Osteocyte (in vitro differentiated cells): ENCODE measurements around the gene SERTAD2. TPM values are rescaled to one million over a fixed set of nuclear protein-coding genes. Genes with fewer than 3 reads are reported as not detected.

Experiments used
- DNase-seq: peaks from one replicate; pipeline ENCODE4 v3.0.0; 2021; ENCODE audit warnings: mixed read lengths; ENCODE audit not compliant: unreplicated experiment; ENCODE audit errors: extremely low spot score
- H3K27ac Mint-ChIP-seq: one replicate; pipeline ENCODE4 v1.8.0; 2021; ENCODE audit warnings: mild to moderate bottlenecking, mixed read lengths; ENCODE audit not compliant: unreplicated experiment
- H3K27me3 Mint-ChIP-seq: one replicate; pipeline ENCODE4 v1.8.0; 2021; ENCODE audit warnings: mixed read lengths; ENCODE audit not compliant: unreplicated experiment
- H3K36me3 Mint-ChIP-seq: one replicate; pipeline ENCODE4 v1.8.0; 2021; ENCODE audit warnings: mixed read lengths; ENCODE audit not compliant: unreplicated experiment
- H3K4me1 Mint-ChIP-seq: one replicate; pipeline ENCODE4 v1.8.0; 2021; ENCODE audit warnings: mixed read lengths; ENCODE audit not compliant: unreplicated experiment
- H3K4me3 Mint-ChIP-seq: one replicate; pipeline ENCODE4 v1.8.0; 2021; ENCODE audit warnings: mild to moderate bottlenecking, moderate library complexity, mixed read lengths; ENCODE audit not compliant: unreplicated experiment
- H3K9me3 Mint-ChIP-seq: one replicate; pipeline ENCODE4 v1.8.0; 2021; ENCODE audit warnings: mixed read lengths; ENCODE audit not compliant: unreplicated experiment
- CTCF ChIP-seq: fragments of 200-600 bp; sonication (generic); IDR thresholded peaks from 2 replicates; pipeline ENCODE4 v1.5.0; 2021; ENCODE audit warnings: antibody characterized with exemption, mild to moderate bottlenecking, moderate library complexity
- total RNA-seq: library from RNA; stranded (reverse); gene quantifications from 2 replicates; pipeline ENCODE4 v1.2.1, GENCODE V29; 2021

Gene SERTAD2
- total RNA-seq, 1 donor from 2014 or later, result 17.4 TPM

DNA sequence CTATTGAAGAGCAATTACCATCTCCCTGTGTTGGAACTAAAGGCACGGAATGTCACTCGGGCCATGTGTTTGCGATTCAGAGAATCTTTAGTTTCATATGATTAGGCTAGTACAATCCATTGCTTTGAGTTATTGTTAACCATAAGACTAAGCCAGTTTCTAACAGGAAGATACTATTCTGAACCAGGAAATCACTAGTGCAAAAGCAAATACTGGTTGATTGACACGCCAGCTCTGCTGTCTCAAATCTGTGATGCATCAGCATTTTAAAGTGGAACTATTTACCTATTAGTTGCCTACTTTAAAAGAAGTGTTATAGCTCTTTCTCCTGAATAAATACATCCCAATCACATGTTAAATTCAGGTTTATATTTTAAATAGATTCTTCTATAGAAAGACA, 67.7 kb downstream of the SERTAD2 start:
- DNase-seq, result no peak
- peaks cover 2% of the 10 kb centered on the region for H3K4me1 Mint-ChIP-seq
- no peak overlapping the region for H3K27ac Mint-ChIP-seq
- no peak overlapping the region for H3K4me3 Mint-ChIP-seq
- no peaks in the 10 kb centered on the region for H3K27me3 Mint-ChIP-seq
- peaks cover 19% of the 10 kb centered on the region for H3K36me3 Mint-ChIP-seq
- TF ChIP-seq CTCF, result no peak
- H3K9me3 Mint-ChIP-seq, result no peaks in the 10 kb centered on the region

GRCh38 chr2:64582774-64583340, 70.9 kb downstream of the SERTAD2 start:
- H3K27ac Mint-ChIP-seq, result no peak overlapping the region
- H3K4me3 Mint-ChIP-seq, result no peak overlapping the region
- H3K27me3 Mint-ChIP-seq, result no peaks in the 10 kb centered on the region
- TF ChIP-seq CTCF, result no peak
- DNase-seq, result no peak
- peaks cover 2% of the 10 kb centered on the region for H3K4me1 Mint-ChIP-seq
- no peaks in the 10 kb centered on the region for H3K9me3 Mint-ChIP-seq
- peaks cover 17% of the 10 kb centered on the region for H3K36me3 Mint-ChIP-seq

DNA sequence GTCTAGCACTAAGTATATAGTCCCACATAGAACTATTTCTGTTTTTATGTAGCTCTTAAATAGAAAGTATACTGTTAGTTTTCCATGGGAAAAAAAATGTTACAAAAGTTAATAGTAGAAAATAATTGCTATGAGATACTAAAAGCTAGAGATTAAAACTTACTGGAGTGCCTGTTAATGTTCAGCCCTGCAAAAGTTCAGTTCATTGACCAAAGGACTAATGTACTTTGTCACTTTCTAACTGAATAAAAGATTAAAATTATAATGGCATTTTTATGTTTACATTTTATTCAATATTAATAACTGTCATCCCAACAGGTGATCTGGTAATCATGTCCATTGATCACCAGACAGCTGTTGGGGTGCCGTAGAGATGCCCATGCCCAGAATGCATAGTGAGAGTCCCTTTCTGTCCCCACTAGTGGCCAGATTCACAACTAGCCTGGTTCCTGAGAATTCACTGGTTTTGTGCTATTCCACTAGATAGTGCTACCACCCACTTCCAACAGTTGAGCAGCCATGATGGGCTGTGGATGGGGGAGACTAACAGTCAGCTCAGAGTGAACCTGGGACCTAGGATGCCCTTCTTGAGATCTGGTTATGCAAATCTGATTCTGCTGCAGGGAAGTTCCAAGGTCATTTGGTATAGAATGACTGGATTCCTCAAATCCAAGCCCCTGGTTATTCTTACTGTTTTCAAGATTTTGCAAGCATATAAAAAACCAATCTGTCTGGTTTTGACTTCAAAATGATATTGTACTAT, 71.8 kb downstream of the SERTAD2 start:
- no peak for DNase-seq
- no peak overlapping the region for H3K27ac Mint-ChIP-seq
- no peaks in the 10 kb centered on the region for H3K27me3 Mint-ChIP-seq
- no peak for TF ChIP-seq CTCF
- H3K4me1 Mint-ChIP-seq, result no peaks in the 10 kb centered on the region
- peaks cover 23% of the 10 kb centered on the region for H3K36me3 Mint-ChIP-seq
- no peaks in the 10 kb centered on the region for H3K9me3 Mint-ChIP-seq
- no peak overlapping the region for H3K4me3 Mint-ChIP-seq

Other genes starting within 250 kb of the SERTAD2 start
- 7.4 and 9.5 TPM in 2 replicates for gene LGALSL, start 199.8 kb downstream of the SERTAD2 start, total RNA-seq
- gene AFTPH, start 129.6 kb downstream of the SERTAD2 start, total RNA-seq, result 15.5 and 16.9 TPM in 2 replicates